H1 (cell line): ENCODE results near the gene GALNTL6.

ENCODE experiments used
- BRCA1 ChIP-seq: IDR thresholded peaks from 2 replicates; pipeline ENCODE4 v1.6.1; 2012; ENCODE audit warnings: low read depth, low read length, improper control_type of control experiment
- CBX5 ChIP-seq: fragments of 300-800, 300-1000 bp; sonication (generic); IDR thresholded peaks from 2 replicates; pipeline ENCODE4 v1.7.1; 2016; ENCODE audit warnings: antibody characterized with exemption, low read length, low read depth
- CEBPB ChIP-seq: IDR thresholded peaks from 2 replicates; pipeline ENCODE4 v1.6.1; 2012; ENCODE audit warnings: low read depth, low read length
- EP300 ChIP-seq, 2 experiments: IDR thresholded peaks; 1 replicate in 1 of 2; 2 replicates in 1 of 2; pipeline ENCODE4 v1.6.1; 2011 to 2012; ENCODE audit warnings: low read depth in 2 of 2, low read length in 2 of 2, mild to moderate bottlenecking in 2 of 2, borderline replicate concordance in 1 of 2, inconsistent platforms in 1 of 2, moderate library complexity in 1 of 2
- FOSL1 ChIP-seq: IDR thresholded peaks from 2 replicates; pipeline ENCODE4 v1.6.1; 2011; ENCODE audit warnings: mild to moderate bottlenecking, low read depth, low read length, moderate library complexity; ENCODE audit not compliant: insufficient read depth
- GTF2F1 ChIP-seq: IDR thresholded peaks from 2 replicates; pipeline ENCODE4 v1.6.1; 2012; ENCODE audit warnings: low read depth, low read length, improper control_type of control experiment, borderline replicate concordance
- JUND ChIP-seq: IDR thresholded peaks from 2 replicates; pipeline ENCODE4 v1.6.1; 2011; ENCODE audit warnings: mild to moderate bottlenecking, improper control_type of control experiment, low read length
- POLR2AphosphoS5 ChIP-seq: IDR thresholded peaks from 2 replicates; pipeline ENCODE4 v1.6.1; 2011; ENCODE audit warnings: low read depth, low read length
- SRF ChIP-seq: IDR thresholded peaks from 2 replicates; pipeline ENCODE4 v1.6.1; 2011; ENCODE audit warnings: mild to moderate bottlenecking, low read depth, low read length, moderate library complexity
- TAF1 ChIP-seq: IDR thresholded peaks from 2 replicates; pipeline ENCODE4 v1.6.1; 2011; ENCODE audit warnings: mild to moderate bottlenecking, low read depth, low read length
- TEAD4 ChIP-seq: IDR thresholded peaks from 2 replicates; pipeline ENCODE4 v1.6.1; 2012; ENCODE audit warnings: low read depth, low read length, inconsistent platforms, mixed read lengths
- TF ChIP-seq, protein P1 (sequence below), 3 experiments: IDR thresholded peaks; 1 replicate in 2 of 3; 2 replicates in 1 of 3; pipeline versions ENCODE4 v1.5.1 to v1.6.1; 2011; ENCODE audit warnings: low read length in 3 of 3, mild to moderate bottlenecking in 3 of 3, inconsistent platforms in 2 of 3, low read depth in 1 of 3, moderate library complexity in 1 of 3; ENCODE audit not compliant: insufficient read depth in 1 of 3; ENCODE audit errors: control extremely low read depth in 1 of 3
- TF ChIP-seq, protein P2 (sequence below): IDR thresholded peaks from 2 replicates; pipeline ENCODE4 v1.6.1; 2011; ENCODE audit warnings: low read length, improper control_type of control experiment

DNA sequence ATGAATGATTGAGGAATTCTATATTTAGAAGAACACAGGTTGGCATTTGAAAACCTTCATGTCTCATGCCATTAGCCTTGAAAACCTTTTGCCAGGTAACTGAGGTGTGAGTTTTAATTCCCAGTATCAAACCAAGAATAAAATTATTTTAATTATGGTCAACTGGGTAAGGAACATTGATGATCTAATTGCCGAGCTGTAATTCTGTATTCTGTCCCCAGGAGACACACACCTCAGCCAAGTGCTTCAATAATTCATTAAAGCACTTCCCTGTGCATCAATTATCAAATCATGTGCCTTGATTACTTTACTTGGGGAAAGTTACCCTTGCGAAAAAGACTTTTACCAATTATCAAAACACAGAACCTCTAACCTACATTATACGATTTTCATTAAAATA lies 1023.5 kb downstream of the GALNTL6 start:
- no peak for TF ChIP-seq FOSL1
- no peak for TF ChIP-seq GTF2F1
- TF ChIP-seq SRF: no peak
- TF ChIP-seq, protein P1, sequence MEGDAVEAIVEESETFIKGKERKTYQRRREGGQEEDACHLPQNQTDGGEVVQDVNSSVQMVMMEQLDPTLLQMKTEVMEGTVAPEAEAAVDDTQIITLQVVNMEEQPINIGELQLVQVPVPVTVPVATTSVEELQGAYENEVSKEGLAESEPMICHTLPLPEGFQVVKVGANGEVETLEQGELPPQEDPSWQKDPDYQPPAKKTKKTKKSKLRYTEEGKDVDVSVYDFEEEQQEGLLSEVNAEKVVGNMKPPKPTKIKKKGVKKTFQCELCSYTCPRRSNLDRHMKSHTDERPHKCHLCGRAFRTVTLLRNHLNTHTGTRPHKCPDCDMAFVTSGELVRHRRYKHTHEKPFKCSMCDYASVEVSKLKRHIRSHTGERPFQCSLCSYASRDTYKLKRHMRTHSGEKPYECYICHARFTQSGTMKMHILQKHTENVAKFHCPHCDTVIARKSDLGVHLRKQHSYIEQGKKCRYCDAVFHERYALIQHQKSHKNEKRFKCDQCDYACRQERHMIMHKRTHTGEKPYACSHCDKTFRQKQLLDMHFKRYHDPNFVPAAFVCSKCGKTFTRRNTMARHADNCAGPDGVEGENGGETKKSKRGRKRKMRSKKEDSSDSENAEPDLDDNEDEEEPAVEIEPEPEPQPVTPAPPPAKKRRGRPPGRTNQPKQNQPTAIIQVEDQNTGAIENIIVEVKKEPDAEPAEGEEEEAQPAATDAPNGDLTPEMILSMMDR (IDR thresholded peaks at IDR 0.05; ENCODE audit: control extremely low read depth in 1 of 3, insufficient read depth in 1 of 3, low read depth in 1 of 3, low read length in 3 of 3): no peak
- no peak for TF ChIP-seq CEBPB
- TF ChIP-seq TAF1: no peak
- no peak for TF ChIP-seq BRCA1
- TF ChIP-seq, protein P2, sequence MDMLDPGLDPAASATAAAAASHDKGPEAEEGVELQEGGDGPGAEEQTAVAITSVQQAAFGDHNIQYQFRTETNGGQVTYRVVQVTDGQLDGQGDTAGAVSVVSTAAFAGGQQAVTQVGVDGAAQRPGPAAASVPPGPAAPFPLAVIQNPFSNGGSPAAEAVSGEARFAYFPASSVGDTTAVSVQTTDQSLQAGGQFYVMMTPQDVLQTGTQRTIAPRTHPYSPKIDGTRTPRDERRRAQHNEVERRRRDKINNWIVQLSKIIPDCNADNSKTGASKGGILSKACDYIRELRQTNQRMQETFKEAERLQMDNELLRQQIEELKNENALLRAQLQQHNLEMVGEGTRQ: no peak
- no peak for TF ChIP-seq POLR2AphosphoS5
- TF ChIP-seq CBX5: no peak
- no peak for TF ChIP-seq TEAD4
- no peak for TF ChIP-seq JUND
- no peak for TF ChIP-seq EP300 (IDR thresholded peaks at IDR 0.05; ENCODE audit: borderline replicate concordance in 1 of 2, low read depth in 2 of 2, low read length in 2 of 2)
